Erythroblast (primary cell): ENCODE data around the gene NISCH.

Source experiments
- GATA1 ChIP-seq: IDR thresholded peaks from 2 replicates; pipeline ENCODE4 v1.6.1; 2011; ENCODE audit warnings: low read depth, mild to moderate bottlenecking, control low read depth, low read length, moderate library complexity
- POLR2A ChIP-seq: IDR thresholded peaks from 2 replicates; pipeline ENCODE4 v1.6.1; 2011; ENCODE audit warnings: mild to moderate bottlenecking, low read length

DNA sequence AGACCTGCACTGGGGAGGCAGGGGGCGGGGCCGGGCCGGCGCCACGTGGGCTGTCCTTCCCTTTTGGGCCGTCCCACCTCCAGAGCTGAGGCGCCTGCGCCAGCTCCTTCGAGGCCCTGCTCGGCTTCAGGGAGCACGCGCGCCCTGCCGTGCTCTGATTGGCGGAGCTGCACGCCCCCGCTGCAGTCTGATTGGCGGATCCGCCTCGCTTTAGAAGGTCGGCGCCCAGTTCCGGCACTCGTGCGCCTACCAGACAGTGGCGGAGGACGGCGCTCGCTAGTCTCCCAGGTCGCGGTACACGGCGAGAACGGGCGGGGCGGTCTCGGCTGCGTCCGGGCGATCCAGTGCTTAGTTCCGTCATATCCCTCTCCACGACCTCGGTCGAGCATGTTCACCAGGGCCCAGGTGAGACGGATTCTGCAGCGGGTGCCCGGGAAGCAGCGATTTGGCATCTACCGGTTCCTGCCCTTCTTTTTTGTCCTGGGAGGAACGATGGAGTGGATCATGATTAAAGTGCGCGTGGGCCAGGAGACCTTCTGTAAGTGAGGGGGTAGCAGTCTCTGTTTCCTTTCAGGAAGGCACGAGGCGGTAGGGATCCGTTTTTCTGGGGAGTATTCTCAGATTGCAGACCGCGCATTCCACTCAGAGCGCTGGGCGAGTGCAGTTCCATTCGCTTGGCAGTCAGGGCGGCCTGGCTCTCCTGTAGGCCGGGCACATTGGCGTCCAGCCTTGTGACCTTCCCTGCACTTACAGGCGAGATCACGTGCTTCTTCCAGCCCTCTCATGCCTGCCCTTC lies 81.2 kb downstream of the NISCH start, which contains the start of gene UQCC5:
- peak; percentile 92 for TF ChIP-seq POLR2A
- TF ChIP-seq GATA1 = no peak
